Astrocyte of the hippocampus (primary cell): Measurements from ENCODE around the gene CHST8.

Source experiments
- DNase-seq: peaks from one replicate; pipeline ENCODE4 v3.0.0; 2011; ENCODE audit warnings: low read depth, low spot score

Gene CHST8

GRCh38 chr19:33673258-33673875 is 51.6 kb downstream of the CHST8 start:
- no peak for DNase-seq

DNA sequence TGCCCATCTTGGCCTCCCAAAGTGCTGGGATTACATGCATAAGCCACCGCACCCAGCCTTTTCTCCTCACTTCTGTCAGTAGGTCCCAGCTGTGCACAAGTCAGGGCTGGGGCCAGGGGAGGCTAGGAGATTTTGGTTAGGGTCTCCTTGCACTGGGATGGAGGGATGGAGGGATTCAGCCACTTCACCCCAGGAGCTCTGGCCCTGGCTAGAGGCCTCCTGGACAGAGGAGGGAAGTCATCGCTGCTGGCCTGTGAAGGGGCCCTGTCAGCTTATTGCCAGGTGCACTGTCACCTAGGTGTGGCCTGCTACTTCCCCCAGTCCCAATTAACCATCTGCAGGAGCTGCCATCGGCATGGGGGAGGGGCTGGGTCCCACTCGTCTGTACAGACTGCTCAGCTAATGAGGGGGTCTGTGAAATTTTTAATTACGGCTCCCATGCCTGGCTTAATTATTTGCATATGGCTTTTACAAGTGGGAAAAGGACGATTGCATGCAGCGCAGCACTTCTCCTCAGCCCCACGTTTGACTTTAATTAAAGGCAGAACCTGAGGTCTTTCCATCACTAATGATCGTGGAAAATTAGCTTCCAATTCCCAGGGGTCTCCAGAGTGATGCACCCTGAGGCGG is 52.4 kb downstream of the CHST8 start:
- DNase-seq: no peak

DNA sequence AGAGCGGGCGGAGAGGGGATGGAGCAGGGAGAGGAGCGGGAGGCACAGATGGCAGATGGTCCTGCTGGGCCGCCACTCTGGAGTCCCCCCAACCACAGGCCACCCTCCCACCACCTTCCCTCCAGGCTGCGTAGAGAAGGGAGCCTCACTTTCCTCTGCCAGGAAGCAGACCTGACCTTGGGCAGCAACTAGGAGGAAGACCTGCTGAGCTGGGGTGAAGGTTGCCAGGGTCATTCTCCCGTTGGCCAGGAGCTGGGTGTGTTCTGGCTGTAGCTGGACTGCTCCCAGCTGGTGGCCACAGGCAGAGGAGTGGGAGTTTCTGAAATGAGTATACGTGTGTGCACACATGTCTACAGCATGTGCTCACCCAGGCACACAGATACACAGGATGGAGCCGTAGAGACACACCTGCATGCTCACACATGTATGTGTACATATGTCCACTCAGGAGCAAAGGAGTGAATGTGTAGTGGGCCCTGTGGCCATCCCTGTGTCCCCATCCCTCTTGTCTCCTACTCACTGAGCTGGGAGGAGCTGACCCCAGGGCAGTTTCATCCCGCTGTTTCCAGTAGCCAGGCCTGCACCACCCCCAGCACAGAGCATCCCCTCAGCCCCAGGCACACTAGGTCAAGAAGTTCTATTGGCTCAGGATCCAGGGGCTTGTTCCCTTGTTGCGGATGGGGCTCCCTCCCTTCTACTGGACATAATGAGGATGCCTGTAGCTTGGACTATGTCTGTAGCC is 53.0 kb downstream of the CHST8 start:
- DNase-seq: no peak

GRCh38 chr19:33675501-33676124 is 53.9 kb downstream of the CHST8 start:
- DNase-seq: no peak

DNA sequence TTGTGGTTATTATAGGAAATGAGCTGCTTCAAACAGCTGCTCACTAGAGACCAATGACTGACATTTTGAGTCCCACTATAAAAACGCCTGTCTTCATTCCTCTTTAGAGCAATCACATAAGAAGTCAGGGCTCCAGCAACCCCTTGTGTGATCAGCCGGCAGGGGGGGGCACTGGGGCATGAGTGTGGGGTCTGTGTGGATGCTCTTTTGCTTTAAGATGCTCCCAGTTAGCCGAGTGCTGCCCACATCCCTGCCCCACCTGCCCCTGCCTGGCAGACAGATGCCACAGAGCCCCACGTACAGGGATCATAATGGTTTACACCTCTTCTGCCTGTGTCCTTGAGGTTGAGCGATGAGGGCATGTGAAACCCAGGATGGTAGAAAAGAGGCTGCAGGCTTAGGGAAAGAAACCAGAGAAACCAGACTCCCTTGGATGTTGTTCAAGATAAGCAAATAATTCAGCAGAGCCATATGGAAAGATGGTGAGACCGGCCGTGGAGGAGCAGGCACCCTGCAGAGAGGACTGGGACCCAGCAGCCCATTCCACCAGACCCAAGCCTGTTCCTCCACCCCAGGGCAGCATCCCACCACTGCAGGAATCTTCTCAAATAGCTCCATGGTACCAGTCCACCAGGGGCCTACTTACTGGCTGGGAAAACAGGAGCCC is 55.4 kb downstream of the CHST8 start:
- DNase-seq: no peak

GRCh38 chr19:33677745-33678426 is 56.1 kb downstream of the CHST8 start:
- peak; percentile 12 for DNase-seq

GRCh38 chr19:33678796-33679585 is 57.2 kb downstream of the CHST8 start:
- no peak for DNase-seq

GRCh38 chr19:33679696-33680095 is 57.9 kb downstream of the CHST8 start:
- no peak for DNase-seq

DNA sequence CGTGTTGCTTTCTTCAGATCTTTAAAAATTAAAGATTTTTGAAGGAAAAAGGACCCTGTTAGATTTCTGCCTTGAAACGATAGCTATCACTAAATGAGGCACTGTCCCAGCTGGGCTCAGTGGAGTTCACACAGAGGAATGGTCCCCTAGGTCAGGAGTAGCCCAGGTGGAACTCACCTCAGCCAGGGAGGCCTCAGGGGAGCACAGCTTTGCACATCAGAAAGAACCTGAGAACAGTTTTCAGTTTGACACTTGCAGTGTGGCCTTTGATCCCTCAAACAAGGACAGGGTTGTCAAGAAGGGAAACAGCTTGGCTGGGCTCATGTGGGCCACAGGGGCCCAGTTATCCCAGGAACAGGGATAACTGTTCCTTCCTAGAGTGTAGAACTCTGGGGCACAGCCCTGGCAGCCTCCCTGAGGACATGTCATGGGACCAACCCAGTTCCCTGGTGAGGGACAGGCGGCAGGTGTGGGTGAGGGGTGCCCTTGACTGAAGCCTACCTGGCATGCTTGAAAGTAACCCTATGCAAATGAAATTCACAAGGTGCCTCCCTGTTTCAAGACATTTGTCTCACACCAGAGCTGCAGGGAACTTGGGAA is 59.4 kb downstream of the CHST8 start:
- DNase-seq: no peak

GRCh38 chr19:33683881-33684537 is 62.3 kb downstream of the CHST8 start:
- DNase-seq: peak; percentile 89

GRCh38 chr19:33684538-33685232 is 62.9 kb downstream of the CHST8 start:
- no peak for DNase-seq

GRCh38 chr19:33685541-33685940 is 63.8 kb downstream of the CHST8 start:
- no peak for DNase-seq

- no peak for DNase-seq
These were observed 64.5 kb downstream of the CHST8 start for GRCh38 chr19:33686262-33686661.

- DNase-seq: no peak
These were observed 65.1 kb downstream of the CHST8 start for GRCh38 chr19:33686687-33687480.

DNA sequence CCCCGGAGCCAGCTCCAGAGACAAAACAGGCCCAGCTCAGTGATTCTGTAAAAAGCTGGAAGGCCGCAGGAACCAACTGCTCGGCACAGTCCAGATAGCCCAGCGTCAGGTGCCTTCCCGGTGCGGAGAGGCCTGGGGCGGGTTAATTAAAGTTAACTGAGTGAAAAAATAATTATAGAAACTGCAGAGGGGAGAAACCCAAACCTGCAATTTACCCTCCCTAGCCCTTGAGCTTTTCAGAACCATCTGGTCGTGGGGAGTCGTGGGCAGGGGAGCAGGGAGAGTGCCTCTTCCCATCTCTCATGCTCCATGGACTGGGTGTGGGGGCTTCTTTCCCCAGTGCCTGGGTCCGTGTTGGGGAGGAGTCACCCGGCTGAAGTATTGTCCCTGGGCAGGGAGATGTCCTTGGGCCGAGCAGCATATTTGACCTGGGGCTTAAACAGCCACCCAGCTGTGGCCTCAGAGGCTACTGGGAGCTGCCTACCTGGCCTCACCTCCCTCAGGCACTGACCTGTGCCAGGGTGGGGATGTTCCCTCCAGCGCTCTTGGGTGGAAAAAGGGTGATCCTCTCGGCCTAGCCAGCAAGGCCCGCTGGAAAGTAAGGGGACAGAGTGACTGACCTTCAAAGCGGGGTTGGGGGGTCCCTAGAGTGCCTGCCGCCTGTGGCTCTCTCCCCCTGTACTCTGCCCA is 65.9 kb downstream of the CHST8 start:
- DNase-seq: no peak

GRCh38 chr19:33688171-33688992 is 66.6 kb downstream of the CHST8 start:
- no peak for DNase-seq
